HG03354 (cell line): Measurements from ENCODE around the gene ATG101.

Experiments used
- ATAC-seq: cut with Tn5 transposase; IDR thresholded peaks from one replicate; pipeline ENCODE4 v1.9.1; 2021; ENCODE audit warnings: mild to moderate bottlenecking; ENCODE audit not compliant: unreplicated experiment, poor library complexity, severe bottlenecking

The ATG101 gene

DNA sequence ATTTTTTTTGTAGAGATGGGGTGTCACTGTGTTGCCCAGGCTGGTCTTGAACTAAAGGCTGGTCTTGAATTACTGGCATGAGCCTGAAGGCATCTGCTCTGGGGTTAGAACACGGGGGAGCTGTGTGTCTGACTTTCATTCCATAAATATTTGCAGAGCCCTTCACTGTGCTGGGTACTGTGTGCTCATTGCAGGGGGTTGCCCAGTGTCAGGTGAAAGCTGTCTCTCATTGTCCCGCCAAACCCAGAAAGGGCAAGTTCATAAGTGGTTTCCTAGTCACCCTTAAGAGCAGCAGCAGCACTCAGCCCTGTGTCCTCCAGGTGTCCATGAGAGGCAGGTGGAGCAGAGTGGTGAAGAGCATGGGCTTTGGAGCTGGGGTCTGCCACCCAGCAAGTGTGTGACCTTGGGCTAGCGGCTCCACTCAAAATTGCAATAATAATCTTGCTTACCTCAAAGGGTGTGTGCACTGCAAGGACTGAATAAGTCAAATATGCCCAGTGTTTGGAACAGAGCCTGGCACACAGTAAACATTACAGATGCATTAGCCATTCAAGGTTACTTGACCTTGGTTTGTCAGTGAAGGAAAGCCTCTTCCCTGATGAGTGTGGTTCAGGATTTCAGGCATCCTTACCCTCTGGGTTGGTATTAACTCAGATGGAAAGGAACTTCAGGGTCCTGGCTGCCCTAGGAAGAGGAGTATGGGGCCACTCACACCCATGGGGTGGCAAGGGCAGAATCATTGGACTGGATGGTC is 5.4 kb downstream of the ATG101 start:
- no peak for ATAC-seq

GRCh38 chr12:52076811-52077210 is 7.0 kb downstream of the ATG101 start:
- ATAC-seq: no peak

GRCh38 chr12:52078276-52078675 is 8.5 kb downstream of the ATG101 start:
- no peak for ATAC-seq

- ATAC-seq: no peak
Measured at GRCh38 chr12:52079576-52080402, 10.0 kb downstream of the ATG101 start, which contains the start of gene SMIM41. TSS of gene SMIM41 (plus strand) at chr12:52079704. CDS start at chr12:52079780, 76 bp downstream.

DNA sequence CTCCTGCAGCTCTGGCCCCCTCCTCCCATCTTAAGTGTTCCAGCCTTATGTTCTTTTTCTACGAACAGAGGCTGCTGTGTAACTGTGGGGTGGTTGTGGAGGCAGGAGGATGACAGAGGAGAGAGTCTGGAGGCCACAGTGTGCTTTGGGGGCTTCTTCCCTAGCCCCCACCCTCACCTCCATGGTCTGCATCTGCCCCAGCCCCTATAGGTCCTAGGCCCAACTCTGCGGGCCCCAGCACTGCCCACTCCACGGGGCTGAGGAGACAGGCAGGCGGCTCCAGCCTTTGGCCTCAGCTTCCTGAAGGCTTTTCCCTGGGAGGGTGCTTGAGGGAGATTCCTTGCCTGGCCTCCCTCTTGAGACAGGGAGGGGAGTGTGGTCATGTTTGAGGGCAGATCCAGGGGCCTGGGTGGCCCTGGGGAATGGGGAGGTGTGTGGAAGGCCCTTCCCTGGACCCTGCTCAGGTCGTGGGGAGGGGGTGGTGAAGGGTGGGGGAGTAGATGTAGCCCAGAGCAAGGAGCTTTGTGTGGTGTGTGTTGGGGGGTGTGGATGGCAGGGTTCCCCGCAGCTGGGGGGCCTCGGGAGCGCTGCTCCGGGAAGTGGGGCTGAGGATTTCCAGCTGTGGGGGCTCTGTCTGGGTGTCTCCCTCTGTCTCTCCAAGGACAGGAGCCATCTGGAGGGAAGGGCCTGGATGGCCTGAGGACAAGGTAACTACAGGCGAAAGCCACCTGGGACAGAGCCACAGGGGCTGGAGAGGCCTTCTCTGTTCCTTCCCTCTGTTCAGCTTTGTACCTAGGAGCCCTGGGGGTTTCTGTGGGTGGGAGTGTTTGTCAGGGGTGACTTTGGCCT is 10.8 kb downstream of the ATG101 start:
- peak; percentile 12 for ATAC-seq

GRCh38 chr12:52081263-52081733 is 11.5 kb downstream of the ATG101 start:
- peak; percentile 87 for ATAC-seq

GRCh38 chr12:52082026-52082668 is 12.4 kb downstream of the ATG101 start:
- ATAC-seq: no peak

DNA sequence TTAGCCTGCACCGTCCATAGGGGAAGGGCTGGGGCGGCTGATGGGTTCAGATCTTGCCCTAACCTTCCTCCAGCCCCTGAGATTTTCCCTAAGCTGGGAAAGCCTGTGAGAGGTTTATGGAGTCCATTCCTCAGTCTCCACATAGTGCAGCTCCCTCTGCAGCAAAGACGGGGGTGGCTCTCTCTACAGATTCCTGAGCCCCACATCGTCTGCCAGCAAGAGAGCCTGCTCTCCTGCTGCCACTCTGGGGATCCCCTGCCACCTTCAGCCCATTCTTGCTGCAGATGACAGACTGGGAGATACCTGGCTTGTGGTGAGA is 12.8 kb downstream of the ATG101 start:
- ATAC-seq: no peak

DNA sequence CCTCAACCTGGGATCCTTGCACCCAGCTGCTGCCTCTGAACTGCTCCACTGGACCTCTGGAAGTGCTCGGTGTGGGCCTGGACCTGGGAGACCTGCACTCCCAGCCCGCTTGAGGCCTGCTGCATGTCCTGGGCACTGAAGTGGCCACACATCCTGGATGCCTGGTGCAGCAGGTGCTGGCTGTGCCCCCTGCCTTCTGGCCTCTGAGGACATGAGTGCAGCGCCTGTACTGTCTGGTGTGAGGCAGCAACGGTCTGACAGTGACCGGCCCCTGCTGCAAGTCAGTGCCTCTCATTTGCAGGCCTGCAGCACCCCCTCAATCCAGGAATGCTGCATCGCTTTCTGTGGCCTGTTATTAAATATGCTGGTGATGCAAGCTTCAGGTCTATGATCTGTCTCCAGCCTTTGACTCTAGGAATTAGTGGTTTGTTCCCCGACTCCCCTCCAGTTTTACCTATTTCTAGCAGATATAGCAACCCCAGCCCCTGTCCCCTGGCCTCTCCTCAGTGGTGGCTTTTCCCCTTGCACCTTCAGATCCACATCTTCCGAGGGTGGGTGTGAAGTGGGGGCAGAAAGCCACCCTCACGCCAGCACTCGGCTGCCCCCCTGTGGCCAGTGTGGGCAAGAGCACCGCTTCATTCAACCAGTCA is 13.3 kb downstream of the ATG101 start:
- ATAC-seq: no peak

GRCh38 chr12:52083638-52083996 is 13.8 kb downstream of the ATG101 start:
- ATAC-seq: no peak

DNA sequence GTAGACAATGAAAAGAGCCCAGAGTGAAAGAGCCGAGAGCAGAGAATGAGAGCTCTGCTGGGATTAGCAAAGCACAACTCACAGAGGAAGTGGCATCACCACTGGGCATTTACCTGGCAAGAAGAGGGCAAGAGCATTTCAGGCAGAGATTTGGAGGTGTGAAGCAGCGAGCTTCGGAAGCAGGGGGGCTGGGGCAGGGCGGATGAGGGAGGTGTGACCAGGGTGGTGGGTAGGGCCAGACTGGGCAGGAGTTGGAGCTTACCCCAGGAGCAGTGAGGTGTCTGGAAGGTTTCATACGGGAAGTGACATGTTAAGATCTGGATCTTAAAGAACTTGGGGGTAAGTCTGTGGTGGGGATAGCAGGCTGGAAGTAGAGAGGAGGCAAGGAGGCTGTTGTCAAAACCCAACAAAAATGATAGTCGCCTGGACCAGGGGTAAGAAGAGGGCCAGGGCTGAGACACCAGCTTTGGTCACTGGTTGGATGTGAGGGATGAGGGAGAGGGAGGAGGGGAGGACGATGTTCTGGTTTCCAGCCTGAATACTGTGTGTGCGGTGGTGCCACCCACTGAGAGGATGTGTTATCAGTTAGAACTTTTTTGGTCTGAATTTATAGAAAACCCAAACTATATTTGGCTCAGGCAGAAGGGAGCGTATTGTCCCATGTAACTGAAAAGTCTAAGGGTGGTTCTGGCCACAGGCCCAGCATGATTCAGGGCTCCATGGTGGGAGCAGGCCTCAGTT is 14.9 kb downstream of the ATG101 start:
- no peak for ATAC-seq

GRCh38 chr12:52085682-52086180 is 16.0 kb downstream of the ATG101 start:
- no peak for ATAC-seq

- ATAC-seq: no peak
Measured at GRCh38 chr12:52086366-52086765, 16.6 kb downstream of the ATG101 start.

GRCh38 chr12:52086944-52087835 is 17.4 kb downstream of the ATG101 start:
- no peak for ATAC-seq

GRCh38 chr12:52087961-52088820 is 18.4 kb downstream of the ATG101 start:
- ATAC-seq: peak; percentile 96

- no peak for ATAC-seq
Measured at GRCh38 chr12:52089491-52089890, 19.7 kb downstream of the ATG101 start.

DNA sequence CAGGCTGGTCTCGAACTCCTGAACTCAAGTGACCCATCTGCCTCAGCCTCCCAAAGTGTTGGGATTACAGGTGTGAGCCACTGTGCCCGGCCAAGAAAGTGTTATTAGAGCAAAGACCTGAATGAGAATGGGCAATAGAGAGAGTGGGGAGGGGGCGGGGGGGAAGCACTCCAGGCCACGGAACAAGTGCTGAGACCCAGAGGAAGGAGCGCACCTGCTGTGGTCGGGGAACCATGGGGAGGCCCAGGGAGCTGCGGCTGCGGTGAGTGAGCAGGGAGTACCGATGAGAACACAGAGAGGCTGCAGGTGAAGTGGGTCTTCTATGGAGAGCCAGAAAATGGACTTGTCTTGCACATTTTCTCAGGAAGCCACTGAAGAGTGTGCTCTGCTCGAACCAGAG is 20.5 kb downstream of the ATG101 start:
- no peak for ATAC-seq
